ENCODE data around the gene RABL3.
"Not testable (repeated sequence)": the region's sequence is repeated elsewhere in the genome, so short reads cannot be mapped to it uniquely, and the experiment has no call there.

The RABL3 gene

DNA sequence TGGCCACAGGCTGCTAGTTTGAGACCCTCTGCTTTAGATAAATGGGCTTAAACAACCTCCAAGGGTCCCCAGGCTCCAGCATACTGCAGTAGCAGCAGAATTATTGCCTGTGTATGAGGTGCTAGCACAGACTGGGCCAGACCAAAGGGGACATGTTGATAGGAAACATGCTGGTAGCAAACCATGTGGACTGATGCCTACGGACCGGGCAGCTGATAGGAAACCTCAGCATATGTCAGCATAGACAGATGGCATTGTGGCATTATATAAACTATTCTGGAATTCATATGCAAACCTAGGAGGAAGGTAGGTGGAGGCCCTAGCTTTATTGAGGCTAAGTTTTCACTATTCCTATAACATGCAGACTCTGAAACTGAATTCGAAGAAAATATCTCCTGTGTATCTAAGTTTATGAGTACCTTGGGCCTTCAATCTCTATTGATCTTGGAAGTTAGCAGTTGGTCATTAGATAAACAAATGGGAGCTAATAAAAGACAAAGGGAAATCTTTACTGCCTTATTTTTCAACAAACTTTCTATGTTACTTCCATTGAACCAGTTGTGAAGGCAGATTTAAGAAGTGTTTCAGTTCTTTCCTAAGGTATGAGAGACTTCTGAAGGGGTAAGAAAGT lies 58.5 kb downstream of the RABL3 start:
- no peak for DNase-seq (ENCODE audit: low read depth in 1 of 2, low spot score in 1 of 2)

DNA sequence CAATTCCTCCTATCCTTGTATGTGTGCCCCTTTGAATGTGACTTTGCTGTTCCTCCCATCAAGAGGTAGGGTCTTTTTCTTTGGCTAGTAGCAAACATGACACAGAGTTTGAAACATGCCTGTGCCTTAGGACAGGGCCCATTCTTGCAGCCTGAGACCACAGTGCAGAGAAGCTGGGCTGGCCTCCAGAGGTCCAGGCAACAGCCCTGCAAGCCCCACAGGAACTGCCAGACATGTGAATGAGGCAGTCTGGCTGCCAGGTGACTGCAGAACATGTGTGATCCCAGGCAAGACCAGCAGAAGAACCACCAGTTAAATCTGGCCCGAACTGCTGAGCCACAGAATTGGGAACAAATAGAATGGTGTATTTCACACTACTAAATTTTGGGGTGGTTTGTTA lies 59.1 kb downstream of the RABL3 start:
- DNase-seq (ENCODE audit: low read depth in 1 of 2, low spot score in 1 of 2), result no peak

- DNase-seq (ENCODE audit: low read depth in 1 of 2, low spot score in 1 of 2), result no peak
Measured at GRCh38 chr3:120682095-120682681, 60.1 kb downstream of the RABL3 start, which contains the start of gene HGD. Gene HGD, minus strand, starts transcription at chr3:120682239. Its CDS starts 128 bp downstream, at chr3:120682111.

- no peak for DNase-seq (ENCODE audit: low read depth in 1 of 2, low spot score in 1 of 2)
Measured at GRCh38 chr3:120681506-120682038, 60.7 kb downstream of the RABL3 start.

DNA sequence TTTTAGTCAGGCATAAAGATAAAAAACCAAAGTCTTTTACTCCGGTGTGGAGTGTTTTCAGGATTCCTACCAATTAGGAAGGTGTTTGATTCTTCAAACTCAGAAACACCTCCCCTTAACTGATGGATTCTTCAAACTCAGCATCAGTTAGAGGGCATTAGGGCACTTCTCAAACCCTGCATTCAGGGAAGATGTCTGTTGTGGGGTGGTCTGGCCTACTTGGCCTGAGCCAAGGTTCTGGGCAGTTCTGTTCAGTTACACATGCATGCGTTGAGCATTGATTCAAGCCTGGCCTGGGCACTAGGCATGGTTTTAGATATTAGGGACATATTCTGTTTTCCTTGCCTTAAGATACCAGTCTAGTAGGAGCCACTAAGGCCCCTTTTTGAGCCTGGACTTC lies 61.3 kb downstream of the RABL3 start:
- no peak for DNase-seq (ENCODE audit: low read depth in 1 of 2, low spot score in 1 of 2)

- DNase-seq (ENCODE audit: low read depth in 1 of 2, low spot score in 1 of 2), result no peak
Measured at GRCh38 chr3:120680193-120680894, 62.0 kb downstream of the RABL3 start.

- DNase-seq (ENCODE audit: low read depth in 1 of 2, low spot score in 1 of 2), result no peak
Measured at GRCh38 chr3:120678984-120679383, 63.3 kb downstream of the RABL3 start.

- DNase-seq (ENCODE audit: low read depth in 1 of 2, low spot score in 1 of 2), result no peak
Measured at GRCh38 chr3:120678331-120678947, 63.9 kb downstream of the RABL3 start.

- not testable (repeated sequence) for DNase-seq (ENCODE audit: low read depth in 1 of 2, low spot score in 1 of 2)
Measured at GRCh38 chr3:120677193-120677592, 65.1 kb downstream of the RABL3 start.

- DNase-seq (ENCODE audit: low read depth in 1 of 2, low spot score in 1 of 2), result no peak
Measured at GRCh38 chr3:120673116-120673515, 69.2 kb downstream of the RABL3 start.

GRCh38 chr3:120670576-120670975 lies 71.7 kb downstream of the RABL3 start:
- no peak for DNase-seq (ENCODE audit: low read depth in 1 of 2, low spot score in 1 of 2)

- no peak for DNase-seq (ENCODE audit: low read depth in 1 of 2, low spot score in 1 of 2)
Measured at GRCh38 chr3:120664926-120665325, 77.4 kb downstream of the RABL3 start.

DNA sequence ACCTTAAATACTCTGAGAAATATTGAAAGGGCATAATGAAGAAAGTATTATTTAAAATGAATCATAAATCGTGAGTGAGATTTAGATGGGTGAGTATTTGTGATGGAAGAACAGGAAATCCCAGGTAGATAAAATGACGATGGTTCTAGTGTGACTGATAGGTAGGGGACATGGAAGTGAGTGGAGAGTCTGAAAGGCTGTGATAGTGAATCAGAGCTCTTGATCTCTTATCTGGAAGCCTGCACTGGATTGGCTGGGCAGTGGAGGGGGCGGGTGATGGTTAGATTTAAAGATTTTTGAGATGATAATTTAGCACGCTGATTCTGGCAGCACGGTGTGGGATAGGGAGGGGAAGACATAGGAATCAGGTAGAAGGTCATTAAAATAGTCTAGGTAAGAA lies 80.4 kb downstream of the RABL3 start:
- DNase-seq (ENCODE audit: low read depth in 1 of 2, low spot score in 1 of 2), result no peak

GRCh38 chr3:120661106-120661905 lies 81.0 kb downstream of the RABL3 start:
- no peak for DNase-seq (ENCODE audit: low read depth in 1 of 2, low spot score in 1 of 2)

GRCh38 chr3:120659834-120660233 lies 82.5 kb downstream of the RABL3 start:
- no peak for DNase-seq (ENCODE audit: low read depth in 1 of 2, low spot score in 1 of 2)

- no peak for DNase-seq (ENCODE audit: low read depth in 1 of 2, low spot score in 1 of 2)
Measured at GRCh38 chr3:120659285-120659684, 83.0 kb downstream of the RABL3 start.

DNA sequence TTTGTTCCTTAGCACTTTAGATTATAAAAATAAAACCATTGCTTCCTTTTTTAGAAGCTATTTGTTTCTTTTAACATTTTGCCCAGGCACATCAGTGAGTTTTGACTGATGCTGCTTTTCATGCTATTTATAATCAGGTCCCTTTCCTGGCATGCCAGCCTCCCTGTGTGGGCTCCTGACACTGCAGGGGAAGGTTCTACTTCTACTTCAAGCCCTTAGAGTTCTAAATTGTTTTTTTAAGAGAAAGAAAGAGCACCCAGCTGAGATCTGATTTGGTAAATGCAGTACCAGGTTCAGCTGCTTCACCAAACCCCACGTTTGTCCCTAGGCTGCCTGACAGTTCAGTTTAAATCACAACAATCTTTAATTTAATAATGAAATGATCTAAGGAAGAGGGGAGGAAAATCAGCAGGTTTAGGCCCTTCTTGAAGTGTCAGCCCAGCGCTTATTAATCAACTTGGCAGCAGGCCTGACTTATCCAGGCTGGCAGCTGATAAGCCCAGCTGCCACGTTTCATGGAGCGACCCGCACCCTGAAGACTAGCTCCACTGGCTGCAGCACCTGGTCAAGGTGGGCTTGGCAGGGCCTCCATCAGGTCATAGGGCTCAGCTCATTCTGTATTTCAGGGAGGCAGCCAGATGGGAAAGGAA lies 89.3 kb downstream of the RABL3 start:
- DNase-seq (ENCODE audit: low read depth in 1 of 2, low spot score in 1 of 2), result no peak

DNA sequence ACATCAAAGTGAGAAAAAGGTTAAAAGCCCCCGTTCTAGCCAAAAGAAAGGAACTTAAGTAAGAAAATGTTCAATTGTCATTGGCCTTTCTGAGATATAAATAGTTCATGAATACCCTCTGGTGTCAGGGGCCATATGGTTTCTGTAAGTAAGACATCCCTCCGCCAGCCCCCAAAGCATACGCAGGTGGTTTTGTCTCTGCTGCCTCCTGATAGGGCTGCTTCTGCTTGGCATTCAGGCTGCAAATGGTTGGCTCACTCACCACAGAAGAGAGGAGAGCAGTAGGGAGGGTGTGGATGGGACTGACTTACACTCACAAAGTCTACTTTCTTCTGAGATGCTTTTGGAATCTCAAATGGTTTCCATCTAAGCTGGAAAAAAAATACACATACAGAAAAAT lies 90.0 kb downstream of the RABL3 start:
- DNase-seq (ENCODE audit: low read depth in 1 of 2, low spot score in 1 of 2), result no peak

- no peak for DNase-seq (ENCODE audit: low read depth in 1 of 2, low spot score in 1 of 2)
Measured at GRCh38 chr3:120650311-120650710, 92.0 kb downstream of the RABL3 start.

GRCh38 chr3:120649830-120650233 lies 92.5 kb downstream of the RABL3 start:
- DNase-seq (ENCODE audit: low read depth in 1 of 2, low spot score in 1 of 2), result no peak

All from activated CD4-positive, alpha-beta T cell treated with anti-CD3 and anti-CD28 coated beads, Interleukin-2, amount 50 U/mL, for 24 hours (primary cell).